CD4-positive, alpha-beta T cell treated with Interleukin-12 subunit alpha and Interleukin-12 subunit beta, for 1 hour (primary cell): Measurements from ENCODE around the gene CPN2.

ENCODE experiments used
- DNase-seq: peaks from one replicate; pipeline ENCODE4 v3.0.0-alpha.2; 2020

Gene CPN2

DNA sequence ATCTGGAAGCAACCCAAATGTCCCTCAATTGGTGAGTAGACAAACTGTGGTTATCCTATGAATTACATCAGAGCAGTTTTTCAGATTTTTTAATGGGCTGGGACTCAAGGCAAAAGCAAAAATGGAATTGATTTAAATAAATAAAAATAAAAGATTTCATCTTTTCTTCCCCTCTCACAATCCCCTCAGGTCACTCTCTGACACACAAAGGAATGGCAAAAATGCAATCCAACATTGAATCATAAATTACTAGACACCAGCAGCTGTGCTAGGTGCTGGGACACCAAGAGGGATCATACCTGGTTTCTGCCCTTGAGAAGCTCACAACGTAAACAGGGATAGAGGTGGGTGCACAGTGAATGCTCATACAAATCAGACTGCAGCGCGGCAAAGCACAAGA is 58.8 kb downstream of the CPN2 start:
- DNase-seq: no peak
